NCI-H1092 treated with DMSO at 0.1 percent for 48 hours (cell line): ENCODE data around the gene SPSB1.

Source experiments
- DNase-seq: peaks from one replicate; lab custom pipeline; 2025; lab: John Stamatoyannopoulos, UW

The SPSB1 gene

GRCh38 chr1:9300573-9300972, 7.9 kb downstream of the SPSB1 start:
- no peak for DNase-seq

- DNase-seq, result no peak
Observed at GRCh38 chr1:9302745-9303524, 10.2 kb downstream of the SPSB1 start.

- no peak for DNase-seq
Observed at GRCh38 chr1:9303916-9304315, 11.2 kb downstream of the SPSB1 start.

GRCh38 chr1:9305216-9305615, 12.5 kb downstream of the SPSB1 start:
- DNase-seq, result no peak

- no peak for DNase-seq
Observed at GRCh38 chr1:9306006-9306405, 13.3 kb downstream of the SPSB1 start.

GRCh38 chr1:9307303-9307702, 14.6 kb downstream of the SPSB1 start:
- DNase-seq, result no peak

- DNase-seq, result no peak
Observed at GRCh38 chr1:9308236-9308785, 15.6 kb downstream of the SPSB1 start.

GRCh38 chr1:9309080-9309479, 16.4 kb downstream of the SPSB1 start:
- no peak for DNase-seq

GRCh38 chr1:9309991-9310390, 17.3 kb downstream of the SPSB1 start:
- no peak for DNase-seq

GRCh38 chr1:9311029-9311428, 18.3 kb downstream of the SPSB1 start:
- DNase-seq, result no peak

- no peak for DNase-seq
Observed at GRCh38 chr1:9311479-9311878, 18.8 kb downstream of the SPSB1 start.

- DNase-seq, result no peak
Observed at GRCh38 chr1:9312168-9312720, 19.6 kb downstream of the SPSB1 start.

GRCh38 chr1:9313576-9313975, 20.9 kb downstream of the SPSB1 start:
- no peak for DNase-seq

- DNase-seq, result no peak
Observed at GRCh38 chr1:9314111-9314510, 21.4 kb downstream of the SPSB1 start.

- no peak for DNase-seq
Observed at GRCh38 chr1:9314711-9315379, 22.2 kb downstream of the SPSB1 start.

GRCh38 chr1:9315411-9316079, 22.9 kb downstream of the SPSB1 start:
- no peak for DNase-seq

GRCh38 chr1:9316080-9316444, 23.4 kb downstream of the SPSB1 start:
- no peak for DNase-seq

GRCh38 chr1:9316512-9316911, 23.8 kb downstream of the SPSB1 start:
- no peak for DNase-seq

- no peak for DNase-seq
Observed at GRCh38 chr1:9317072-9317471, 24.4 kb downstream of the SPSB1 start.

GRCh38 chr1:9317591-9318417, 25.1 kb downstream of the SPSB1 start:
- peak; percentile 54 for DNase-seq

- DNase-seq, result no peak
Observed at GRCh38 chr1:9319208-9319788, 26.6 kb downstream of the SPSB1 start.
